Lung microvascular endothelial cell (primary cell): ENCODE results near the gene PDE4D. TPM values are rescaled to one million over a fixed set of nuclear protein-coding genes. Genes with fewer than 3 reads are reported as not detected.

Experiments
- DNase-seq, 2 donors: peaks; one replicate each; pipeline versions ENCODE4 v3.0.0 to v3.0.0-alpha.2; 2010; ENCODE audit warnings: low read depth in 2 of 2
- total RNA-seq: library from RNA; depleted of rRNA; stranded (reverse); fragments of >200 nt; gene quantifications from 2 replicates; pipeline ENCODE4 v1.2.1, GENCODE V29; 2014

PDE4D gene
- total RNA-seq, 1 donor from 2014 or later, result 23.8 TPM

- DNase-seq, result no peak
Measured at GRCh38 chr5:59152701-59153245, 740.8 kb downstream of the PDE4D start.

DNA sequence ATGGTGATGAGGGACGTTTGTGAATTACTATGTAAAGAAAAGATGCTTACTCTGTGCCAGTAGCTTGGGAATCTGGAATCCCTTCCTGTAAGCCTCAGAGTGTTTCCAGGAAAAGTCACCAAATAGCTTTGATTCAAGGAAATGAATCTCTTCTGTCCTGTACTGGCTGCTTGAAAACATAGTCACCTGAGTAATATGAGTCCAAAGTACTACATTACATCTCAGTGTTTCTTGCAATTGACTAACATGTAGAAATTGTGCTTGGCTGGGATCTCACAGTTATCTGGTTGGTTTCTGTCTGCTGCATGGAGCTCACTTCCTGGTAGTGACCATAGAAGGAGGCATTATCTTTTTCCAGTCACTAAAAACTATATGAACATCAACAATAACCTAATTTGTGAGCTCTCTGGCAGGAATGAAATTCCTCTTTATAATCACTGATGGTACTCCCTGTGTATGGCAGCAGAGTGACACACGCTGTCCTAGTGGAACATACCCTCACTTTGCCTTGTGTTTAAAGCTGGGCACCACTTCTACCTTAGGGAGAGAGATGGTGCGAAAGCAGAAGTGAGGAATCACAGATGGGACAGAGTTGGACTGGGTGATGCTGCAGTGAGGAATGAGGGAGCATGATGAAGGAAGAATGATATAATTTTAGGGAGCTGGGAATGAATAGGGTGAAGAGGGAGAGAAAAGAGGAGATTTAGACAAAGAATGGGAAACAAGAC is 742.2 kb downstream of the PDE4D start:
- DNase-seq, result no peak

GRCh38 chr5:59149827-59150226 is 743.7 kb downstream of the PDE4D start:
- DNase-seq, result no peak

- DNase-seq, result no peak
Measured at GRCh38 chr5:59149271-59149670, 744.3 kb downstream of the PDE4D start.

- DNase-seq, result no peak
Measured at GRCh38 chr5:59146729-59147128, 746.8 kb downstream of the PDE4D start.

DNA sequence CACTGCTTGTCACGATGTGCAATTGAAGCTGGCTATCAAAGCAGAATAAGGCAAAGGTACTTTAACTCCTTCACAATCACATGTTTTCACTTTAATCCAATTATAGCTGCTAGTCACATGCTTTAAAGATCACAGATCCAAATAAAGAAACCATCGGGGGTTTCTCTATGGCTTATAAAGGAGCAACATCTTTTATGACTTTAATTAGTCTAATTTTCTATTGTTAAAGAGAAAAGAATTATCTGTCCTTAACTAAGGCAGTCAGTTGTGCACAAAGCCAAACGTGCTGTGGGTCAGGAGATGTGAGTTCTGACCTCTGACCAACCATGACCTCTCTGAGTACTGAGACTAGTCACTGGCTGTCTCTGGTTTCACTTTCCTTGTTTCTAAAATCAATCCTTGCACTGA is 749.6 kb downstream of the PDE4D start:
- DNase-seq, result no peak

DNA sequence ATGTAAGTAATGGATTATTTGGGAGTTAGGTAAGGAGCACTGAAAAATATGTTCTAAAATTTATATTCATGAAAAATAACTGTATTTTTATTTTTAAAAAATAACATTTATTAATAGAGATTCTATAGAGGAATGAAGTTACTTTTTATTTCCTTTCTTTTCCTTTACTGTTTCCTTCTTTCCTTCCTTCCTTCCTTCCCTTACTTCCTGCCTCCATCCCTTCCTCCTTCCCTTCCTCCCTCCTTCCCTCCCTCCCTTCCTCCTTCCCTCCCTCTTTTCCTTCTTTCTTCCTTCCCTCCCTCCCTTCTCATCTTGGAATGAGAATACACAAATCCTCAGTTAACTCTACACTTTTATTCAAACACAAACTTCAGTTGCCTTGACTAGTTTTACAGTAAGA is 750.6 kb downstream of the PDE4D start:
- DNase-seq, result no peak

DNA sequence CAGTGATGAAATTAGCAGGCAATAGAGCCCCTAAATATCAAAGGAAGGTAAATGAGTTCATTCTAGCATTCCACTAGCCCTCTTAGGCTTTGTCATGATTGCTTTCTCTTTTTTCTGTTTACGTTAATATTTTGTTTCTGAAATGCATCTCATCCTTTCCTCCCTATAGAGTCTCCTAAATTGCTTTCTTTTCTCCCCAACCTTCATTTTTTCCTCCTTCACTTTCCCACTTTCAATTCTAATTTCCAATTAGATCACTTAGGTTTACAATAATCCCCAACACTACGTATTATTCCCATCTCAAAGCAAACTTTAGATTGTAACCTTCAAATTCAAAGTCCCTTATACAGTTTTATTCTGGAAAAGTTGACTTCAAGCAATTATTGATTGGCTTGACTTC is 751.4 kb downstream of the PDE4D start:
- no peak for DNase-seq

- no peak for DNase-seq
Measured at GRCh38 chr5:59140133-59140532, 753.4 kb downstream of the PDE4D start.

GRCh38 chr5:59139695-59140094 is 753.8 kb downstream of the PDE4D start:
- no peak for DNase-seq

GRCh38 chr5:59138509-59138908 is 755.0 kb downstream of the PDE4D start:
- no peak for DNase-seq

- DNase-seq, result no peak
Measured at GRCh38 chr5:59137846-59138245, 755.7 kb downstream of the PDE4D start.

- no peak for DNase-seq
Measured at GRCh38 chr5:59136549-59136948, 757.0 kb downstream of the PDE4D start.

DNA sequence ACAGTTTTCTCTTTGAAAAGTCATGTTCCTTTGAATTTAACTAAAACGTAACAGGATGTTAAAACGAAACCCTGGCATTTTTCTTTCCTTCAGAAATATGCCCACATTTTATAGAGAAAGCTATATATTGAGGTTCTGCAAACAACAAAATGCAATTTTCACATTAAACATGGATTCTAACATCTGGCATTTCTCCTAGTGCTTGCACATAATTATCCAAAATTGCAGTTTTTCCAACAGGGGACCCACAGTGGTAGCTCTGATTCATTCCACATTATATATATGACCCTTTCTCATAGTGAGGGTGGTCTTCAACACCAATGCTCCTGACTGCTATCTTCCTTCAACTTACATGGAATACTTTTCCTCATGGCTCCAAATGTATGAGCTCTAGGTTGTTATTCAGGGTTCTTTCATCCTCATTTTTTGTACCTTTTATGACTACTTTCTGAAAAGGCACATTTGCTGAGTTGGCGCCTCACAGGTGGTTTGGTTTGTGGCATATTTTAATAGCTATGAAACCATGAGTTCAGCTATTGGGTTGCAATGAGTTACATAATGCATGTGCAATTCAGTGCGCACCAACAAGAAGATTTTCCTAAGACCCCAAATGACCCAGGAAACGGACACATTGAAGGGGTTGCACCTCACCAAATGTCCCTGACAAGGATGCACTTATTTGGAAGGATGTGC is 758.9 kb downstream of the PDE4D start:
- DNase-seq, result no peak

DNA sequence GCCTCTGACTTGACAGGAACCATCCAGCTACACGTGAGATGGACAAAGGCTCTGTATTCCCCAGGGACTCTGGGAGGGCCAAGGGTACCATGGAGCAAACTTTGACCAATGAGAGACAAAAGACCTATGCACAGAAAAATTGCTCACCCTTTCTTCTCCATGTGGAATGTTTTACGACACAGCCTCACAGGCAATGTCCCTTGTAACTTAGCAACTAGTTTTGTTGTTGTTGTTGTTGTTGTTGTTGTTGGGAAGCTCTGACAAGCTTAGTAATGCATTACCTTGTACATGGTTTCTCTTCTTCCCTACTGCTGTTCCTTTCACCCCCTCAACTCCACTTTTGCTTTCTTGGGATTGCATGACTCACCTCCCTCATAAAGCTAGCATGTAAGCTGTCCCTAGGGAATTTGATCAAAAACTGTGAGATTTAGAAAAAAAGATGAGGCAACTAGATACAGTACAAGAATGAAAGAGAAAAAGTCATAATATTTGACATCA is 759.7 kb downstream of the PDE4D start:
- no peak for DNase-seq

GRCh38 chr5:59132131-59132530 is 761.4 kb downstream of the PDE4D start:
- DNase-seq, result no peak

GRCh38 chr5:59130431-59130830 is 763.1 kb downstream of the PDE4D start:
- no peak for DNase-seq

- DNase-seq, result no peak
Measured at GRCh38 chr5:59128646-59129290, 764.8 kb downstream of the PDE4D start.

DNA sequence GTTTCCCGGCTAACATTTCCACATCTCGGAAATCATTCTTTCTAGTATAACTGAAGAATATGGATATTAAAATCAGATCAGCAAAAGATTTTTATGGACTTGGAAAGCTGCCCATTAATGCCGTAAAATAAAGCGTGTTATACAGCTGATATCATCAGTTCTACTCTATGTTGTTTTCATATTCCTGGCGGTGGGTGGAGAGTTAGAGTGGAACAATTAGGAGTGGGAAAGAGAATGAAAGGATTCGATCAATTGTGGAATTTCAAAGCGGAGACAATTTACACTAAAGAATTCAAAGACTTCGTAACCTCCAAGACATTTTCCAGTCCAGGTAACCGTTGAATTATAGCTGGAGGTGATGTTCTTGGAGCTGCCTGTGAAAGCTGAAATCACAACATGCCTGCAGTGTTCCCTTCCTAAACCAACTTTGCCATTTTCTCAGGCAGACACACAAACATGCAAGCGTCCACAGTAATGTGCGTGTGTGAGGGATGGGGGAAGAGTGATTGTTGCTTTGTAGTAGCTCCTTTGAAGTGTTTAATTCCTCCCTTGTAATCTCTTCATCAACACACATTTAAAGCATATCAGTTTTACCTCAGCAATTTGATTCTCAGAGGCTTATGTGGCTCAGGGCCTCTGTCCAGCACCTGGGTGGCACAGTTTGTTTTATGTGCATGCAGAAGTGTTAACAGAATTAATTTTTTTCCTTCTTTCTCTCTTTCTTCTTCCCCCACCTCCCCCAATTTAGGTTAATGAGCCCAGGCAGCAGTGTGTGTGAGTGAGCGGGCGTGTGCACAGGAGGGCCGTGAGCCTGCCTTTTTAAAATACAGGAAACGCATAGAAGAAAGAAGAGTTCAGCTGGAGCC is 766.6 kb downstream of the PDE4D start:
- DNase-seq, result peak; percentile 30 to 72

DNA sequence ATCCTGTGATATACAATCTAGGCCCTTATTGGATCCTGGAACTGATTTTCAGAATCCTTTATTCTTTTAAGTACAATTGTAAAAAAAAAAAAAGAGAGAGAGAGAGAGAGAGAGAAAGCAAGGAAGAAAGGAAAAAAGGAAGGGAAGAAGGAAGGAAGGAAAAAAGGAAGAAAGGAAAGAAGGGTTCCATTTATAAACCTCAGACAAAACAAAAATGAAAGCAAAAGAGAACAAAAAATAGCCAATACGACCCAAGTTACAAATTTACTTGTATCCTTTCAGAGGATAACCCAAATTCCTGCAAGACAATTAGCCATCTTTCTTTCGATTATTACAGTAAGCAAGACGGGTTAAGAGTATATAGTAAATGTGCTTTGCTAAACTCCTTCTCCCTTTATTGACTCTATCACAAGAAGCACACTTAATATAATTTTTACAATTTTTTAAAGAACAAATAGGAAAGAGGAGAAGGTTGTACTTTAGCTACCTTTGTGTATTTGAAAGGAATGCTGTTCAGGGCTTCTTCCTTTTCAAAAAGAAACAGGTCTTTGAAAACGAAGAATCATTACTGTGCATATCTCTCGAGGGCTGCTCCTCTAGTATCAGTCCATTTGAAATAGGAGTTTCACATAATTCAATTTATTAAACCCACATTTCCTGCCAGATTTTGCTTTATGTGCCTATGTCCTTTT is 767.4 kb downstream of the PDE4D start:
- DNase-seq, result no peak
